ENCODE data around the gene MAPK8.
"Not testable (repeated sequence)": the region's sequence is repeated elsewhere in the genome, so short reads cannot be mapped to it uniquely, and the experiment has no call there.

The MAPK8 gene

DNA sequence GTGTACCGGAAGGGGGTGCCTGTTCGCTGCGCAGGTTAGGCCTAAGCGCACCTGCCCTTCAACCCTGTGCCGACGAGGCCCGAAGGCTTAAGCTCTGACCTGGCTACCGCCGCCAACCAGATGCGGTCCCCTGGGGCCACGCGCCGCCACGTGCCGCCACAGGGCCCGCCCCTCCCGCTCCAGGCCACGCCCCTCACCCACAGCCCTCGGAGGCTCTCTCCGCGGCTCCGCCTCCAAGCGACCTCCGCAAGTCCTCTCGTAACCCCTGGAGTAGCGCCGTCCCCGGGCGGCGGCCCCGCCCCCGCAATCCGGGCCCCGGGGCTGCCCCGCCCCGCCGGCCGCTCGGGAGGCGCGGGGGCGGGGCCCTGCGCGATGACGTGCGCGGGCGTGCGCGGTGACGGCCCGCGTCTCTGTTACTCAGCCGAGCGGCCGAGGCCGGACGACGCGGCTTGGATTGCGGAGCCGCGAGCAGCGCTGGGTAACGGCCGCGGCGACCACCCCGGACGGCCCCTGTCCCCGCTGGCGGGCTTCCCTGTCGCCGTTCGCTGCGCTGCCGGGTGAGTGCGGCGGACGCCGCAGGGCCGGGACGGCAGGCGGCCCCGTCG lies at the start of gene MAPK8:
Gene MAPK8 (plus strand): TSS at position 413 of the 605 bp plus-strand sequence. CDS start 94,984 bp downstream, outside the sequence.
- peak; percentile 84 for DNase-seq

DNA sequence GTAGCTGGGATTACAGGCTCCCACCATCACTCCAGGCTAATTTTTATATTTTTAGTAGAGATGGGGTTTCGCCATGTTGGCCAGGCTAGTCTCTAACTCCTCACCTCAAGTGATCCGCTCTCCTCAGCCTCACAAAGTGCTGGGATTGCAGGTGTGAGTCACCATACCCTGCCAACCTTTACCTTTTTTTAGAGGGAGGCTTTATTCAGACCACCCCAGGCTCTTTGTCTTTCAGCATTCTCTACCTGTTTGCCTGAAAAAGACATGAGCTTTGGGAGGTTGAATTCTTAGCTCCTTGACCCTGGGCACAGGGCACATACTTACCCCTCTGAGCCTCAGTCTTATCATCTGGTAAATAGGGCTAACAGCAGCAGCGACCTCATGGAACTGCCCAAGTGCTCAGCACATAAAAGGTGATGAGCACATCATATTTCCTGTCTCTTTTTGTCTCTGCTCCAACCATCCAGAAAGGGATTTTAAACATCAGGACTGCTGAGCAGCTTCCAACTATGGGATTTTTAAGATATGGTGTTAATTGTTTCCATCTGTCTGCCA lies 49.0 kb upstream of the MAPK8 start:
- no peak for DNase-seq

DNA sequence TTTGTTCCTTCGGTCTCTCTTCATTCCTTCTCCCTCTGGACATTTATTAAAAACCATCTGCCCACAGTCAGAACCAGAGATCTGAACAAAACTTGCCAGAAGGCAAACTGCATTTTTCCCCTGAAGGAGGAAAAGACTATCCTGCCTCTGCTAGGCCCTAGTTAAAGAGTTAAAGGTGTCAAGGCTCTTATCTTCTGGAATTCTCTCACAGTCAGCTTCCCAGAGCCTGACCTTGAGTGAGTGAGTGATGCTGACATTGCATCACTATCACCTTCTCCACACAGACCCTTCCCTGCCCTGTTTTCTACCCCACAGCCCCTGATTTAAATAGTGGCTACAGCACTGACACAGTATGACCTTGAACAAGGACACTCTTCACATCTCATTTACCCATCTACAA lies 48.4 kb upstream of the MAPK8 start:
- no peak for DNase-seq

- DNase-seq: no peak
Measured at GRCh38 chr10:48266528-48266927, 39.9 kb upstream of the MAPK8 start.

DNA sequence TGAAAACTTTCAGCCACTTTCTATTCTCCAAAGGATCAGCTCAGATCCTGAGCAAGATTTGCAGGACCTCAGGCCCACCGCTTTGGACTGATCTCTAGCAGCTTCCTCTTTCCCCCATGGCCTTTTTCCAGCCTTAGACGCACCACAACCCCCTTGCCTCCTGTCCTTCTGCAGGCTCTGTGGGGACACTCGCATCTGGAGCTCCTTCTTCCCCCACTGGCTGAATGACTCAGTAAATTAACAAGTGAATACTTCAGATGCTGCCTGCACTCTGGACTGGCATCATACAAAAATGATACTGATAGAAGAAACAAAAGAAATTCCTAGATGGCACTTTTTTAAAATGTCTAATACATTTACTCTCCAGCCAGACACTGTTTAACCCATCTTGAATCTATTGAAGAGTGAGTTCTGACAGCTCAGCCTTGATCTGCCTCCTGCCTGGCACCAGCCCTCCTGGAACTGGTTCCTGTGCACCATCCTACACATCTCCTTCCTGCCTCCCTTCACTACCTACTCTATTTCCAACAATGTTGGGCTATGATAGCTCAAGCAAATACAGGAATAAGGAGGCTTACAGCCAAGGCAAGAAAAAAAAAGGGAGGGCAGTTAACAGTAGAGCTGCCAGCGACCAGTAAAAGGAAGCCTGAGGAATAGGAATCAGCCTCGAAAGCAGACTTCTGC lies 35.3 kb upstream of the MAPK8 start:
- no peak for DNase-seq

- no peak for DNase-seq
Measured at GRCh38 chr10:48272682-48273081, 33.8 kb upstream of the MAPK8 start.

DNA sequence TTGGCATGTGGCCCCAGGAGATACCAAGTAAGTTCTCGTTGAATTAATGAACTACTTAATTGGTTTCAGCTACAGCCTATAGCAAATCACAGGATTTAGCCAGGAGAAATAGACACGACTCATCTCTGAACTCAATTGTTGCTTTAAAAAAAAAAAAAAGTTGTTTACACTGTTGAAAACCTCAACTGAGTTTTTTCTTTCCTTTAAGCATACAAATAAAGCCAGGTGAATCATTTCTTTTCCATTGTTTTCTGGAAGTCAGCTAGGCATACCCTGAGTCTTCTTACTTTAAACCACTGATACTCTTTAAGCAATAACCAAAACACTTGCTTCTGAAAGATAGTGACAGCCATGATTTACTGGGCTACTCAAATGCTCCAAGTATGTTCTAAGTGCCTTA lies 32.7 kb upstream of the MAPK8 start:
- DNase-seq: no peak

DNA sequence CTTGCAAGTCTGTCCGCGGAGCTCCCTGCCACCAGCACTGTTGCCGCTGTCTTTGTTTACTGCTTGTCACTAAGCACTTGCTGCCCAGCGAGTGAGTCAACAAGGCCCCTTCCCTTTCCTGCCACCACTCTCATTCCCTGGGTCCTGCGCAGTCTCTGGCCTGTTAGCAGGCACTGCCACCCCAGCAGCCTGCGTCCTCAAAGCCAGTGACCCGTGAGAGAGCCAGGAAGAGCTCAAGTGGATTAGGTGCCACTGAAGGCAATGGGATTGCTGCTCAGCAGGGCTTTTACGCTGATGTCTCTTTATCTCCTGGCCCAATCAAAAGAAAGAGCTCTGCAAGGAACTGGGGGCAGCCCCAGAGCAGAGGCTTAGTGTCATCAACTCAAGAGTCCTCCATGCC lies 31.8 kb upstream of the MAPK8 start, which contains the start of gene FRMPD2:
Gene FRMPD2 (minus strand): TSS at position 61 of the 400 bp plus-strand sequence. CDS start 129 bp downstream, outside the sequence.
- DNase-seq: no peak

GRCh38 chr10:48277093-48277492 lies 29.4 kb upstream of the MAPK8 start:
- DNase-seq: no peak

- no peak for DNase-seq
Measured at GRCh38 chr10:48279081-48279751, 27.3 kb upstream of the MAPK8 start.

DNA sequence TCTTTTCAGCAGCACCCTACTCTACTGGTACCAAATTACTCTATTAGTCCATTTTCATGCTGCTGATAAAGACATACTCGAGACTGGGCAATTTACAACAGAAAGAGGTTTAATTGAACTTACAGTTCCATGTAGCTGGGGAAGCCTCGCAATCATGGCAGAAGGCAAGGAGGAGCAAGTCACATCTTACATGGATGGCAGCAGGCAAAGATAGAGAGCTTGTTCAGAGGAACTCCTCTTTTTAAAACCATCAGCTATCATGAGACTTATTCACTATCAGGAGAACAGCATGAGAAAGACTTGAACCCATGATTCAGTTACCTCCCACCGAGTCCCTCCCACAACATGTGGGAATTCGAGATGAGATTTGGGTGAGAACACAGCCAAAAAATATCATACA lies 24.8 kb upstream of the MAPK8 start:
- DNase-seq: not testable (repeated sequence)

GRCh38 chr10:48282829-48283228 lies 23.6 kb upstream of the MAPK8 start:
- no peak for DNase-seq

- DNase-seq: no peak
Measured at GRCh38 chr10:48284002-48284546, 22.4 kb upstream of the MAPK8 start.

- DNase-seq: no peak
Measured at GRCh38 chr10:48284811-48285210, 21.7 kb upstream of the MAPK8 start.

GRCh38 chr10:48285710-48286109 lies 20.8 kb upstream of the MAPK8 start:
- DNase-seq: no peak

DNA sequence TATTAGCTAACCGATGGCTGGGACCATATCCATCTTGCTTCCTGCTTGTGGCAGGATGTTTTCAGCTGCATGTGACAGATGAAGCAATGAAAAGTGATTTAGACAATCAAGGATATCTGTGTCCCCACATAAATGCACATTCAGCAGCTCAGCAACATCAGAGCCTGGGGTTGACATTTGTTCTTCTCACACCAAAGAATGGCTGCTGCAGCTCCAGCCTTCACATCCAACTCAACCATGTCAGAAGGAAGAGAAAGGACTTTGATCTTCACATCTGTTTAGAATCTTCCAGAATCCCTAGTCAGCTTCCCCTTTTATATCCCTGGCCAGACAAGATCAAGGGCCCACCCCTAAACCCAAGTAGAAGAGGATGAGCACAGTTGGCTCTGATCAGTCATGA lies 20.1 kb upstream of the MAPK8 start:
- no peak for DNase-seq

DNA sequence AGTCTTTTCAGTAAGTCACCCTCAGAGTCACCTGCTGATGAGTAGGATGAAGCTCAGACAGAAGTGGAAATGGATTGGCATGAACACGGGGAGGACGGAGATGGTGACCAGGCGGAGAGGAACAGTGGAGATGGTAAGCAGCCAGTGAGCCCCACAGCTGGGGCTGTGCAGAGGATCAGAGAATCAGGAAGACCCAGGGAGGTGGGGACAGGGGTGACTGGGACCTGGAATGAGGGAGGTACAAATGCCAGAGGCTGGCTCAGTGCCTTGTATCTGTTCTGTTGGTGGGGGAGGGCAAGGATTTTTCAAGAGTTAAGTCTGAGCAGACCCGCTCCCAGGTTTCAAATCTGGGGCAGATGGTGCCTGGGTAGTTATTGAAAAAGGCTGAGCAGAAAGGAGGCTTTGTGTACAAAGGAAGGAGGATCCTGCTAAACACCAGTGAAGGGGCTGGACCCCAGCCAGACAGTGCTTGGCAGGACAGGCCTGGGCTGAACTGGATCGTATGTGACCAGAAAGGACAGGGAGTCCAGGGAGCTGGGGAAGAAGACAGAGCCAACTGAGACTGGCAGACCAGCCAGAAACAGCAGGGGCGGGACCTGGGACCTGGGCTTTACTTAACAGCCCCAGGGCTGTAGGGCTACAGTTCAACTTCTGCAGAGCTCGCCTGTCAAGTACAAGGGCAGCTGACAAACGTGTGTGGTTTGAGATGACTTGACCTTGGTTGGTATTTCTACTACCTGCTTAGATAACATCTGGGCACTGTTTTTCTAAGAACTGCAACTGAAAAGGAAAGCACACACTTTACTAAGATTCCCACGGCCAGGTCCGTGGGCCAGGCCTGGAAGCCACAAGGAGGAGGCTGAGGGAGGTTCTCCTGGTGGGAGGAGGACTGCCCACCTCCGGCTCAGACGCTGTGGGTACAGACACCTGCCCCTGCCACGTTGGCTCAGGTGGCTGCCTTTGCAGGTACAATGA lies 18.8 kb upstream of the MAPK8 start:
- no peak for DNase-seq

- no peak for DNase-seq
Measured at GRCh38 chr10:48288661-48289060, 17.8 kb upstream of the MAPK8 start.

GRCh38 chr10:48289501-48290238 lies 16.8 kb upstream of the MAPK8 start:
- no peak for DNase-seq

DNA sequence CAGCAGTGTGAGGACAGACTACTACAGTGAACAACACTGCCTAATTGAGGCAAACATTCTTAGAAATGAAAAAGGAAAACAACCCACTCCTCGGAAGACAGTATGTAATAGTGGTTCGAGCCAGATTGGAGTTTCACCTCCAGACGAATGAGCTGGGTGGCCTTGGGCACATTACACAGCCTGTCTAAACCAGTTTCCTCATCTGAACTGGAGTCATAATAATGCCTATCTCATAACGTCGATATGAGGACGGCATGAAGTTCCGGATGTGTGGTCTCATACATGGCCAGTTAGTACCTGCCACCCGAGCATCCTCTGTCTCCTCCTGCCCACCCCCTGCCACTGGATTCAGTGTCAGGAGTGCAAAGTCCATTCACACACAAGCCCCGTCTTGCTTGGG lies 16.2 kb upstream of the MAPK8 start:
- DNase-seq: no peak

- DNase-seq: no peak
Measured at GRCh38 chr10:48291190-48291589, 15.3 kb upstream of the MAPK8 start.

- no peak for DNase-seq
Measured at GRCh38 chr10:48292616-48293015, 13.9 kb upstream of the MAPK8 start.

Measured in GDM1 (cell line).